Measurements from ENCODE around the gene MMEL1. TPM values are rescaled to one million over a fixed set of nuclear protein-coding genes. Genes with fewer than 3 reads are reported as not detected.

The MMEL1 gene
- total RNA-seq, 1 experiment from 2014 or later = not detected

GRCh38 chr1:2575801-2576663, 56.8 kb downstream of the MMEL1 start:
- H3K9me3 Mint-ChIP-seq = peaks cover 21% of the 10 kb centered on the region
- H3K4me3 Mint-ChIP-seq = no peak overlapping the region
- peaks cover 9% of the 10 kb centered on the region for H3K4me1 Mint-ChIP-seq
- no peak overlapping the region for H3K27ac Mint-ChIP-seq
- ChIA-PET CTCF (no interaction called here), POLR2A (no interaction called here)
- TF ChIP-seq PREB (CRISPR knock-in tag; IDR thresholded peaks at IDR 0.05; ENCODE audit: borderline replicate concordance) = no peak
- TF ChIP-seq ZNF532 (CRISPR knock-in tag; IDR thresholded peaks at IDR 0.05; ENCODE audit: borderline replicate concordance) = no peak
- TF ChIP-seq E2F4 (CRISPR knock-in tag; IDR thresholded peaks at IDR 0.05; ENCODE audit: borderline replicate concordance, low read depth) = no peak
- no peak for TF ChIP-seq RORB (CRISPR knock-in tag; IDR thresholded peaks at IDR 0.05)
- no peak for TF ChIP-seq HMGXB4 (CRISPR knock-in tag; IDR thresholded peaks at IDR 0.05)
- no peak for TF ChIP-seq HMGA2 (CRISPR knock-in tag; IDR thresholded peaks at IDR 0.05)
- no peak for TF ChIP-seq ZNF232 (CRISPR knock-in tag; IDR thresholded peaks at IDR 0.05)
- TF ChIP-seq PRRX2 (CRISPR knock-in tag; IDR thresholded peaks at IDR 0.05) = no peak
- ATAC-seq (no peak), DNase-seq (ENCODE audit: low spot score) (no peak)
- peaks cover 13% of the 10 kb centered on the region; the same call in 1 of the 2 replicates for H3K36me3 Mint-ChIP-seq
- H3K27me3 Mint-ChIP-seq (ENCODE audit: low read depth) = peaks cover 11% of the 10 kb centered on the region; the same call in 1 of the 2 replicates

- H3K9me3 Mint-ChIP-seq = peaks cover 21% of the 10 kb centered on the region
- H3K4me3 Mint-ChIP-seq = no peak overlapping the region
- ATAC-seq (no peak), DNase-seq (ENCODE audit: low spot score) (no peak)
- TF ChIP-seq JAZF1 (CRISPR knock-in tag; IDR thresholded peaks at IDR 0.05) = no peak
- TF ChIP-seq GTF2I (CRISPR knock-in tag; conservative IDR thresholded peaks at IDR 0.05) = no peak
- TF ChIP-seq ZNF396 (CRISPR knock-in tag; IDR thresholded peaks at IDR 0.05; ENCODE audit: borderline replicate concordance) = no peak
- TF ChIP-seq MAX (CRISPR knock-in tag; IDR thresholded peaks at IDR 0.05) = no peak
- no peak for TF ChIP-seq FOXJ3 (CRISPR knock-in tag; IDR thresholded peaks at IDR 0.05; ENCODE audit: borderline replicate concordance)
- TF ChIP-seq PREB (CRISPR knock-in tag; IDR thresholded peaks at IDR 0.05; ENCODE audit: borderline replicate concordance) = no peak
- TF ChIP-seq CDX4 (CRISPR knock-in tag; IDR thresholded peaks at IDR 0.05; ENCODE audit: borderline replicate concordance) = no peak
- TF ChIP-seq JUN (CRISPR knock-in tag; IDR thresholded peaks at IDR 0.05) = no peak
- TF ChIP-seq CREB1 (CRISPR knock-in tag; IDR thresholded peaks at IDR 0.05) = no peak
- no peak for TF ChIP-seq NR2C2 (CRISPR knock-in tag; IDR thresholded peaks at IDR 0.05)
- ChIA-PET POLR2A (no interaction called here), CTCF (interaction anchor here (1.3 kb wide), 1 partner anchor 12 kb away, joined by 5 read pairs; no protein-coding TSS in a partner anchor)
- no peak overlapping the region for H3K27ac Mint-ChIP-seq
- peaks cover 11% of the 10 kb centered on the region; the same call in 1 of the 2 replicates for H3K27me3 Mint-ChIP-seq (ENCODE audit: low read depth)
- H3K4me1 Mint-ChIP-seq = peaks cover 9% of the 10 kb centered on the region
- peaks cover 13% of the 10 kb centered on the region; the same call in 1 of the 2 replicates for H3K36me3 Mint-ChIP-seq
Measured at GRCh38 chr1:2574350-2574749, 58.5 kb downstream of the MMEL1 start.
